ENCODE data around the gene C2CD5.

GRCh38 chr12:22527999-22528398, 16.3 kb downstream of the C2CD5 start:
- no peak for TF ChIP-seq CTCF (IDR thresholded peaks at IDR 0.05)
- TF ChIP-seq POLR2A (IDR thresholded peaks at IDR 0.05): no peak
- no peak for TF ChIP-seq POLR2AphosphoS5 (IDR thresholded peaks at IDR 0.05)
